GM23338 (cell line): ENCODE results near the gene MFSD8.
"Not testable (repeated sequence)": the region's sequence is repeated elsewhere in the genome, so short reads cannot be mapped to it uniquely, and the experiment has no call there.

Experiments
- CTCF ChIP-seq, 2 experiments: fragments of 200-600 bp in 1 of 2; sonication (generic) in 1 of 2; conservative IDR thresholded peaks; 2 replicates each; pipeline versions ENCODE4 v1.5.1 to v1.6.1; 2016 to 2017; ENCODE audit warnings: antibody characterized with exemption in 2 of 2, low read depth in 2 of 2, mild to moderate bottlenecking in 2 of 2, moderate library complexity in 1 of 2
- EZH2 ChIP-seq: fragments of 200-600 bp; sonication (generic); IDR thresholded peaks from one replicate; pipeline ENCODE4 v1.8.0; 2017; ENCODE audit warnings: antibody characterized with exemption, mild to moderate bottlenecking, low read depth; ENCODE audit not compliant: unreplicated experiment
- EZH2phosphoT487 ChIP-seq: fragments of 200-600 bp; sonication (generic); IDR thresholded peaks from one replicate; pipeline ENCODE4 v1.8.1; 2018; ENCODE audit warnings: antibody characterized with exemption; ENCODE audit not compliant: unreplicated experiment
- JUNB ChIP-seq: IDR thresholded peaks from one replicate; pipeline ENCODE4 v1.6.1; 2016; ENCODE audit warnings: antibody characterized with exemption; ENCODE audit not compliant: unreplicated experiment
- POLR2AphosphoS5 ChIP-seq: IDR thresholded peaks from 2 replicates; pipeline ENCODE4 v1.6.1; 2016; ENCODE audit warnings: antibody characterized with exemption, low read depth
- REST ChIP-seq: IDR thresholded peaks from one replicate; pipeline ENCODE4 v1.6.1; 2018; ENCODE audit warnings: antibody characterized with exemption; ENCODE audit not compliant: unreplicated experiment
- STAT1 ChIP-seq: IDR thresholded peaks from one replicate; pipeline ENCODE4 v1.6.1; 2016; ENCODE audit warnings: antibody characterized with exemption; ENCODE audit not compliant: unreplicated experiment
- ZNF114 ChIP-seq: fragments of 250-450 bp; sonication (Bioruptor Pico); IDR thresholded peaks from 2 replicates; pipeline ENCODE4 v1.5.0; 2020; ENCODE audit warnings: mild to moderate bottlenecking, moderate library complexity

- not testable (repeated sequence) for TF ChIP-seq CTCF (conservative IDR thresholded peaks at IDR 0.05; ENCODE audit: low read depth in 2 of 2); POLR2AphosphoS5; JUNB; EZH2phosphoT487; EZH2; STAT1; REST; ZNF114 (CRISPR knock-in tag)
These were observed 39.3 kb downstream of the MFSD8 start for GRCh38 chr4:127925720-127926119.
